SK-N-SH treated with all-trans-retinoic acid at 6 μM for 48 hours (cell line): ENCODE measurements around the gene FPGS.

Experiments used
- PATZ1 ChIP-seq: fragments of 250-450 bp; sonication (Bioruptor Pico); IDR thresholded peaks from 2 replicates; pipeline ENCODE4 v1.8.0; 2020; ENCODE audit warnings: mild to moderate bottlenecking, moderate library complexity, borderline replicate concordance
- PPARA ChIP-seq: fragments of 250-450 bp; sonication (Bioruptor Pico); IDR thresholded peaks from 2 replicates; pipeline ENCODE4 v1.5.0; 2020; ENCODE audit warnings: mild to moderate bottlenecking, borderline replicate concordance
- RARB ChIP-seq: fragments of 250-450 bp; sonication (Bioruptor Pico); IDR thresholded peaks from 2 replicates; pipeline ENCODE4 v1.8.0; 2021; ENCODE audit warnings: mild to moderate bottlenecking, moderate library complexity
- TCF4 ChIP-seq: fragments of 250-450 bp; sonication (Bioruptor Pico); IDR thresholded peaks from 2 replicates; pipeline ENCODE4 v1.8.0; 2021; ENCODE audit warnings: mild to moderate bottlenecking, moderate library complexity, borderline replicate concordance
- TOX ChIP-seq: fragments of 250-450 bp; sonication (Bioruptor Pico); IDR thresholded peaks from 2 replicates; pipeline ENCODE4 v1.8.0; 2021; ENCODE audit warnings: mild to moderate bottlenecking, moderate library complexity, borderline replicate concordance
- ZFP30 ChIP-seq: fragments of 450-650 bp; formaldehyde crosslinking; IDR thresholded peaks from 2 replicates; pipeline ENCODE4 v1.5.0; 2022; ENCODE audit warnings: mild to moderate bottlenecking, moderate library complexity
- ZNF565 ChIP-seq: fragments of 450-650 bp; formaldehyde crosslinking; conservative IDR thresholded peaks from 2 replicates; pipeline ENCODE4 v1.5.0; 2020; ENCODE audit warnings: low read depth, mild to moderate bottlenecking, moderate library complexity

GRCh38 chr9:127777368-127777980 lies 25.2 kb upstream of the FPGS start:
- no peak for TF ChIP-seq ZFP30 (CRISPR knock-in tag)
- no peak for TF ChIP-seq PPARA (CRISPR knock-in tag)
- TF ChIP-seq TCF4 (CRISPR knock-in tag) = no peak
- no peak for TF ChIP-seq TOX (CRISPR knock-in tag)
- TF ChIP-seq RARB = no peak
- no peak for TF ChIP-seq PATZ1 (CRISPR knock-in tag)
- TF ChIP-seq ZNF565 (CRISPR knock-in tag) = no peak
